WI38 (cell line): ENCODE results near the gene FLNB.

Source experiments
- H3K4me3 ChIP-seq: 2 replicates; pipeline ENCODE4 v1.5.1; 2011; ENCODE audit warnings: low read depth, mild to moderate bottlenecking, control low read depth, low read length
- TF ChIP-seq, protein P1 (sequence below): IDR thresholded peaks from 2 replicates; pipeline ENCODE4 v1.5.1; 2012; ENCODE audit warnings: low read depth, mild to moderate bottlenecking, control low read depth, low read length

The FLNB gene

GRCh38 chr3:58112185-58112535 lies 103.9 kb downstream of the FLNB start:
- H3K4me3 ChIP-seq, result no peak overlapping the region
- TF ChIP-seq, protein P1, sequence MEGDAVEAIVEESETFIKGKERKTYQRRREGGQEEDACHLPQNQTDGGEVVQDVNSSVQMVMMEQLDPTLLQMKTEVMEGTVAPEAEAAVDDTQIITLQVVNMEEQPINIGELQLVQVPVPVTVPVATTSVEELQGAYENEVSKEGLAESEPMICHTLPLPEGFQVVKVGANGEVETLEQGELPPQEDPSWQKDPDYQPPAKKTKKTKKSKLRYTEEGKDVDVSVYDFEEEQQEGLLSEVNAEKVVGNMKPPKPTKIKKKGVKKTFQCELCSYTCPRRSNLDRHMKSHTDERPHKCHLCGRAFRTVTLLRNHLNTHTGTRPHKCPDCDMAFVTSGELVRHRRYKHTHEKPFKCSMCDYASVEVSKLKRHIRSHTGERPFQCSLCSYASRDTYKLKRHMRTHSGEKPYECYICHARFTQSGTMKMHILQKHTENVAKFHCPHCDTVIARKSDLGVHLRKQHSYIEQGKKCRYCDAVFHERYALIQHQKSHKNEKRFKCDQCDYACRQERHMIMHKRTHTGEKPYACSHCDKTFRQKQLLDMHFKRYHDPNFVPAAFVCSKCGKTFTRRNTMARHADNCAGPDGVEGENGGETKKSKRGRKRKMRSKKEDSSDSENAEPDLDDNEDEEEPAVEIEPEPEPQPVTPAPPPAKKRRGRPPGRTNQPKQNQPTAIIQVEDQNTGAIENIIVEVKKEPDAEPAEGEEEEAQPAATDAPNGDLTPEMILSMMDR, result no peak

DNA sequence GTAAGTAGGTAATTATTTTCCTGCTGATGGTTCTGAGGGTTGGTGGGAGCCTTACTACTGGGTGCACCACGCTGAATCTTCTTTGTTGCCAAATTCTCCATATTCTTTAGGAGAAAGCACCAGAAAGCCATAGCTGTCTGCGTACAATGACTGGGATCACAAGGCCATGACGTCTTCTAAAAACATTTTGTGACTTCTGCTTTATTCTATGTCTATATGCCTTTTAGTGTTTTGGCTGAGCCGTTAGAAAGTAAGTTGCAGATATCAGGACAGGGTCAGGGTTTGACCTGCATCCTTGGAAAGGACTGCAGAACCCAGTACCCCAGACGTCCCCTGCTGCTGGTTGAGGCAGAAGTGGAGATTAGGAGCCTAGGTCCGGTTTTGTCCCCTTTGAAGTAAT lies 107.0 kb downstream of the FLNB start:
- H3K4me3 ChIP-seq, result no peak overlapping the region
- TF ChIP-seq, protein P1, result no peak

- TF ChIP-seq, protein P1, result no peak
Observed at GRCh38 chr3:58116161-58116955, 108.1 kb downstream of the FLNB start.

GRCh38 chr3:58116985-58117384 lies 108.8 kb downstream of the FLNB start:
- TF ChIP-seq, protein P1, result no peak
- H3K4me3 ChIP-seq, result no peak overlapping the region

More at GRCh38 chr3:58116161-58116955, 108.1 kb downstream of the FLNB start:
- no peak overlapping the region for H3K4me3 ChIP-seq

DNA sequence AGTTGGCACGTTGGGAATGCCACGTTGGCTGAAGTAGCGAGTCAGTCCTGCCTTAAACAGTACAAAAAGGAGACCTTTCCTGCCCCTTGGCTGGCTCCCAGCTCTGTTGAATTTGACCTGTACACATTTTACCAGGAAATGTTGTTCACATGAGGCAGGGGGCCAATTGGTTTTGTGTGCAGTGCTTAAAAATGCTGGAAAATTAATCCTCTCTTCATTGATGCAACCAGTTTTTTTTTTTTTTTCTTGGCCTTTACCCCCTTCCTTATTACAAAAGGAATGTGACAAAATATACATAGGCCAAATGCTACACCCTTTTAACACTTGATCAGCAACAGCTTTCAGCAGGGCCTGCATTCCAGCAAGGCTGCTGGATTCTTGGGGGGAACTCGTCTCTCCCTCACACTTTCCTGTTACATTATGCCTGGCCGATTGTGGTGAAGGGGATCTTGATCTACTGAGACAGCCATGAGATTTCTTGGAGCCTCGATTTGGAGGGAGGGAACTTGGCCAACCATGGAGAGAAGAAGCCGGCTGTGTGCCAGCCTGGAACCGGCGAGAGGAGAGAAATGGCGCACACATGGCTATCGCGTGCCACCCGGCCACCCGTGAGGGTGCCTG lies 109.4 kb downstream of the FLNB start:
- TF ChIP-seq, protein P1, result no peak
- no peak overlapping the region for H3K4me3 ChIP-seq

DNA sequence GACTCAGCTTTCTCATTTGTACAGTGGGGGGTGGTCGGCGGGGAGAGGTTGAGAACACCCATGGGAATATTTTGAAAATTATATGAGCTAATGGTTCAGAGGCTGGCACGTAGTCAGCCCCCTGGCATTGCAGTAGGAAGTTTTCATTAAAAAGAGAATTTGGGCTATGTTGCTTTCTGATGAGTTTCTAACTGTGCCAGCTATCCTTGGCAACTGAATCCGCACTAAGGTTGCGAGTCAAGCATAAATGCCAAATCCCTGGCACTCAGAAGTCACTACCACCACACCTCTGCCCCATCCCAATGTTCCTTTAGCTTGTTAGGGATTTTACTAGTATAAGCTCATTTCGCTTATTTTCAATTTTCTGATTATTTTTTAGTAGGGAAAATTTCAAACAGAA lies 111.0 kb downstream of the FLNB start:
- TF ChIP-seq, protein P1, result no peak

DNA sequence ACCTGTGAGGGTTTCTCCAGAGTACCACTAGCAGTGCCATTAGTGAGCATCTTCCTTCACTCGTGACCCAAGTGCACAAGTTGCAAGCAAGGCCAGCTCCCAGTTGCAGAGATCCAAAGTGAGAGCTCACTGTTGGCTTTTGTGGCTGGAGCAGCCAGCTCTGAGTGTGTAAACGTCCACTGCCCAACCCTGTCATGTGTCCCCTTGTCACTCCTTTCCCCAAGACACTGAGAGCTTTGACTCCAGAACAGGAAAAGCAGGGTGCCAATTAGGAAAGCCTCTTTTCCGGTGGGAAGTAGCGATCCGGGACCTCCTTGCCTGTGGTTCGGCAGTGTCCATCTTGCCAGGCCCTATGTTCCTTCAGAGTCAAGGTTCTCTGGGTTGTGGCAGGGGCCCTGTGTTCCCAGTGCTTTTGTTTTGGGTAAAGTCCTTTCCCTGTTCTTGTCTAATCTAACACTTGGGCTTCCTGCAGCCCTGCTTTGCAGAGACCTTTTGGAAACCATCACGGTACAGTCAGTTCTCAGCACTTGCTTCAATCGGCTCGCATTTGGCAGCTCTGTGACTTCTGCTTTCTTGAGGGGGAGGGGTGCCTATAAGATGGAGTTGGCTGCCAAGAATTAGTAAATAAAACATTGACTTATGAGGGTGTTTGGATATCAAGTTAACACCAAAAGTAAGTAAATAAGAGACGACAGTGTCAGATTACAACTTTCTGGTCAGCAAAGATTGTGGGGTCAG lies 112.0 kb downstream of the FLNB start:
- TF ChIP-seq, protein P1, result no peak
- H3K4me3 ChIP-seq, result no peak overlapping the region

More for the DNA sequence above, 111.0 kb downstream of the FLNB start:
- H3K4me3 ChIP-seq, result no peak overlapping the region
